Activated CD4-positive, alpha-beta T cell treated with anti-CD3 and anti-CD28 coated beads, Interleukin-2, Interleukin-4, amounts not matched to agents 100 ng/mL and 50 ng/mL, durations not matched to agents 16 hours and 8 hours (primary cell): Measurements from ENCODE around the gene CFAP52.
"Not testable (repeated sequence)": the region's sequence is repeated elsewhere in the genome, so short reads cannot be mapped to it uniquely, and the experiment has no call there.

ENCODE experiments used
- DNase-seq: peaks from one replicate; pipeline ENCODE4 v3.0.0-alpha.2; 2020; ENCODE audit warnings: low spot score

Gene CFAP52

GRCh38 chr17:9571201-9571600, 5.2 kb upstream of the CFAP52 start:
- DNase-seq = no peak

GRCh38 chr17:9575381-9576101, 901 bp upstream of the CFAP52 start, which contains the start of gene STX8:
TSS of gene STX8 (minus strand) at chr17:9575820. CDS start at chr17:9575808, 12 bp downstream.
- peak; percentile 87 for DNase-seq

DNA sequence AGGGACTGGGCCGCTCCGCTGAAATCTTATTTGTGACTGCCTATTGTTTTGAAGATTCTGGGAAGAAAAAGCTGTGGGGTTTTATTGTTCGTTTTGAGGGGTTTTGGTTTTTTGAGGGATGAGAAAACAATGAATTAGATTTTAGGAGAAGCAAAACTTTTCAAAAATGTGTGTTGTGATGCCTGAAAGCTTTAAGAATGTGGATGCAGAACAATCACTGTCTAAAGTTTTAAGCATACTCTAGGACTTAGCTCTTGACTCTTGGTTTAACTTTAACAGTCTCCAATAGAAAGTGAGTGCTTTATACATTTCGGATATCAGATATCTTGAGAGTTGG, 899 bp downstream of the CFAP52 start:
- no peak for DNase-seq

DNA sequence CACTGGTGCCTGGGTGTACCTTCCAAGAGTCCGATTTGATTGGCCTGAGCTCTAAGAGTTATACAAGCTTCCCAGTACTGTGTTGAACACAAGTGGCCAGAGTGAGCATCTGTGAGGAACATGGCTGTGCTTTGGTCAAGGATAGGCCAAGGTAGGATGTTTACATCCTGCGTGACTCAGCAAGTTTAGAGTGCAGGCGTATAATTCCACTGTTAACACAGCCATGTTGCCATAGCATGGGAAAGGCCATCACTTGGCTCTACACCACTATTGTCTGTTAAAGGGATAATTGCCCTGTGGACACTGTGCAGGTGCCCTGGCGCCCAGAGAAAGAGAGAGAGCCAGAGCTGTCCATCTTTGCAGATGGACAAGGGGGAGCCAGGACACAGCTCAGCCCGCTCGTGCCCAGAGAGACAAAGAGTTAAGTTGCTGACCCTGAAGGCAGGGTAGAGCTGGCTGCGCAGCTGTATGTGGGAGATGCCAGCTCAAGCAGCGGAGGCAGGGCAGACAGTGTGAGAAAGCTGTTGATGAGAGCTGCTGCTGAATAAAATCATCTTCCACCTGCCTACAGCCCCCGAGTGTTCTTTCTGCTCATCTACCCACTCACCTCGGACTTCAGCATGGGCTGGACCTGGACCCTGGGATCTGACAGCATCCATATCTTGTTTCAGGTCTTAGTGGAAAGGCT, 11.7 kb downstream of the CFAP52 start:
- DNase-seq = no peak

- DNase-seq = no peak
Observed at GRCh38 chr17:9594065-9594464, 17.6 kb downstream of the CFAP52 start.

DNA sequence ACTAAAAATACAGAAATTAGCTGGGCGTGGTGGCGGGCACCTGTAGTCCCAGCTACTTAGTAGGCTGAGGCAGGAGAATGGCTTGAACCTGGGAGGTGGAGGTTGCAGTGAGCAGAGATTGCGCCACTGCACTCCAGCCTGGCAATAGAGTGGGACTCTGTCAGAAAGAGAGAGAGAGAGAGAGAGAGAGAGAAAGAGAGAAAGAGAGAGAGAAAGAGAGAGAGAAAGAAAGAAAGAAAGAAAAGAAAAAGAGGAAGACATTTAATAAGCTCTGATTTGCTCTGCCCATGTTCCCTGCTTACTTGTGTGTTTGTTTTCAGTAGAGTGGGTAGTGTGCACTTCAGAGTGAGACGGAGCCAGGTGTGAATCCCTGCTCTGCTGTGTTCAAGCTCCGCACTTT, 21.2 kb downstream of the CFAP52 start:
- DNase-seq = not testable (repeated sequence)

GRCh38 chr17:9598661-9599060, 22.2 kb downstream of the CFAP52 start:
- no peak for DNase-seq

GRCh38 chr17:9604583-9604982, 28.1 kb downstream of the CFAP52 start:
- DNase-seq = not testable (repeated sequence)

DNA sequence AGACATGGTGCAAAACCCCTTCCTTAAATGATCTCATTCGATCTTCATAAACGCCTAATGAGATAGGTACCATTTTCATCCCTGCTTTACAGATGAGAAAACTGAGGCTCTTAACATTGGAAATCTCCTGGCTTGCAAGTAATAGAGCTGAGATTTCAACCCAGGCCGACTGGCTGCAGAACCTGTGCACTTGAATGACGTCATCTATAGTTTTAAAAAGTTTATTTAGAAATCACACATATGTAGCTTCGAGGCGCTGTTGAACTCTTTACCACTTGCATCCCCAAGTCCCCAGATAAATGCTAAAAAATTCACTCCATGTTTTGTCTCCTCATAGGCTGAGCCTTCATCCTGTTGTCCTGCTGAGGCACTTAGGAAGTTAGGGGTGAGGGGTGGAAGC, 30.0 kb downstream of the CFAP52 start:
- no peak for DNase-seq

DNA sequence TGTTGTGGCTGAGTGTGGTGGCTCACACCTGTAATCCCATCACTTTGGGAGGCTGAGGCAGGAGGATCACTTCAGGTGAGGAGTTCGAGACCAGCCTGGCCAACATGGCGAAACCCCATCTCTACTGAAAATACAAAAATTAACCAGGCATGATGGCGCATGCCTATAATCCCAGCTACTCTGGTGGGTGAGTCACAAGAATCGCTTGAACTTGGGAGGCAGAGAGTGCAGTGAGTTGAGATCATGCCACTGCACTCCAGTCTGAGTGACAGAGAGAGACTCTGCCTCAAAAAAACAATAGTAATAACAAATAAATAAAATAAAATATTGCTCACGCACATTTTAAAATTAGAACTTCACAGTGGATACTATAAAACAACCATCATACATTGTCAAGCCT, 30.6 kb downstream of the CFAP52 start:
- DNase-seq = not testable (repeated sequence)

DNA sequence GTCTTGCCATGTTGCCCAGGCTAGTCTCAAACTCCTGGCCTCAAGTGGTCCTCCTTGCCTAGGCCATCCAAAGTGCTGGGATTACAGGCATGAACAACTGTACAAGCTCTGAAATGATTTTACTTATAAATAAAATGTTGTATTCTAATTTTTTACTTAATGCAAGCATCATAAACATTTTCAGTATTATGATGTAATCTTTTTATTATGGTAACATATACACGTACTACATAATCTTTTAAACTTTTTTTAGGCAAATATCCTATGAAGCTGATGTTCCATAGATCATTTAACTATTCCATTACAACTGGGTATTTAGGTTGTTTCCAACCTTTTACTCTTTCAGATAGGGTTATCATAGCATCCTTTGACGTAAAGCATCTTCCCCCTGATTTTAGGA, 35.1 kb downstream of the CFAP52 start:
- DNase-seq = no peak

- DNase-seq = no peak
Observed at GRCh38 chr17:9612006-9612405, 35.6 kb downstream of the CFAP52 start.

GRCh38 chr17:9615486-9615885, 39.0 kb downstream of the CFAP52 start:
- DNase-seq = no peak

GRCh38 chr17:9622961-9623360, 46.5 kb downstream of the CFAP52 start:
- no peak for DNase-seq

GRCh38 chr17:9628509-9628908, 52.1 kb downstream of the CFAP52 start:
- no peak for DNase-seq

DNA sequence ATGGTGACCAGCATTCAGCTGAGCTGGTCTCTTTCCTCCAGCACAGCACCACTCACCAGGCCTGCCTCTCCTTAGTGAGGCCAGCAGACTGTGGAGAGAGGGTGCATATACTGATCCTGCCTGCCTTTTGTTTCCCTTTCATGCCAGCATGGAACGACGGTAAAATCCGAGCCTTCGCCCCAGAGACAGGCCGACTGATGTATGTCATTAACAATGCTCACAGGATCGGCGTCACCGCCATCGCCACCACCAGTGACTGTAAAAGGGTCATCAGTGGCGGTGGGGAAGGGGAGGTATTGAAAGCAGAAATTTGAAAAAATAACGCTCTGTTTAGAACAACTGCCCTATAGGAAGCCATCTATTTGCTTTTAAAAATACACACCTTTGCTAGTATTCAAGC, 56.3 kb downstream of the CFAP52 start:
- DNase-seq = no peak

- DNase-seq = no peak
Observed at GRCh38 chr17:9635340-9635739, 58.9 kb downstream of the CFAP52 start.

DNA sequence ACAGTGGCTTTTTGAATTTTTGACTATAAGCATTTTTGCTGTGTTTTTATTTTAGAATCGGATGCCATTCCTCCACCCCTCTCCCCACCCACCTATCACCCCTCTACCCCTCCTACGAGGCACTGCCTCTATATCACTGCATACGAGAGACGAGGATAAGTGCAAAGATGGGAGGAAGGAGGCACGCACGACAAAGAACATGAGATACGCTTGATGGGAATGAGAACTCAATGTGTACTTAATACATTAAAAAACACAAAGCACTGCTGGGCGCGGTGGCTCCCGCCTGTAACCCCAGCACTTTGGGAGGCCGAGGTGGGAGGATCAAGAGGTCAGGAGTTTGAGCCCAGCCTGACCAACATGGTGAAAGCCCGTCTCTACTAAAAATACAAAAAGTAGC, 60.1 kb downstream of the CFAP52 start:
- no peak for DNase-seq

GRCh38 chr17:9640388-9640787, 63.9 kb downstream of the CFAP52 start:
- not testable (repeated sequence) for DNase-seq

GRCh38 chr17:9643611-9644010, 67.2 kb downstream of the CFAP52 start:
- DNase-seq = no peak

- no peak for DNase-seq
Observed at GRCh38 chr17:9644910-9645751, 68.7 kb downstream of the CFAP52 start, which contains the start of gene USP43. TSS of gene USP43 (plus strand) at chr17:9645517. CDS start at chr17:9645633, 116 bp downstream.

GRCh38 chr17:9645851-9646545, 69.6 kb downstream of the CFAP52 start:
- peak; percentile 10 for DNase-seq
